Adrenal gland (tissue), 5 donors: ENCODE measurements around the gene GALNT18.

Experiments used
- POLR2A ChIP-seq, 2 donors: fragments of 450-650 bp; IDR thresholded peaks; one replicate each; pipeline ENCODE4 v1.6.1; 2017; ENCODE audit warnings: antibody characterized with exemption in 2 of 2, mild to moderate bottlenecking in 2 of 2, moderate library complexity in 1 of 2
- TF ChIP-seq, protein P1 (sequence below), 6 experiments: fragments of 450-650 bp in 4 of 6; fragments of 200-600 bp in 2 of 6; sonication (generic) in 1 of 6; IDR thresholded peaks; 1 replicate in 5 of 6; 2 replicates in 1 of 6; pipeline versions ENCODE4 v1.5.1 to v1.8.0; 2016 to 2021; ENCODE audit warnings: antibody characterized with exemption in 6 of 6, mild to moderate bottlenecking in 2 of 6, moderate library complexity in 1 of 6
- donor health status: DM: no; HTN: no; CAD: no.

GRCh38 chr11:11451501-11452005, 170.3 kb downstream of the GALNT18 start:
- TF ChIP-seq, protein P1, sequence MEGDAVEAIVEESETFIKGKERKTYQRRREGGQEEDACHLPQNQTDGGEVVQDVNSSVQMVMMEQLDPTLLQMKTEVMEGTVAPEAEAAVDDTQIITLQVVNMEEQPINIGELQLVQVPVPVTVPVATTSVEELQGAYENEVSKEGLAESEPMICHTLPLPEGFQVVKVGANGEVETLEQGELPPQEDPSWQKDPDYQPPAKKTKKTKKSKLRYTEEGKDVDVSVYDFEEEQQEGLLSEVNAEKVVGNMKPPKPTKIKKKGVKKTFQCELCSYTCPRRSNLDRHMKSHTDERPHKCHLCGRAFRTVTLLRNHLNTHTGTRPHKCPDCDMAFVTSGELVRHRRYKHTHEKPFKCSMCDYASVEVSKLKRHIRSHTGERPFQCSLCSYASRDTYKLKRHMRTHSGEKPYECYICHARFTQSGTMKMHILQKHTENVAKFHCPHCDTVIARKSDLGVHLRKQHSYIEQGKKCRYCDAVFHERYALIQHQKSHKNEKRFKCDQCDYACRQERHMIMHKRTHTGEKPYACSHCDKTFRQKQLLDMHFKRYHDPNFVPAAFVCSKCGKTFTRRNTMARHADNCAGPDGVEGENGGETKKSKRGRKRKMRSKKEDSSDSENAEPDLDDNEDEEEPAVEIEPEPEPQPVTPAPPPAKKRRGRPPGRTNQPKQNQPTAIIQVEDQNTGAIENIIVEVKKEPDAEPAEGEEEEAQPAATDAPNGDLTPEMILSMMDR (IDR thresholded peaks at IDR 0.05), result no peak
- no peak for TF ChIP-seq POLR2A (IDR thresholded peaks at IDR 0.05)
